ENCODE results near the gene TSPAN32. TPM values are rescaled to one million over a fixed set of nuclear protein-coding genes. Genes with fewer than 3 reads are reported as not detected.

TSPAN32 gene
- polyA plus RNA-seq, 1 donor (not counting 4 experiments of a cell fraction or from before 2014, with no cell fraction given) = not detected

DNA sequence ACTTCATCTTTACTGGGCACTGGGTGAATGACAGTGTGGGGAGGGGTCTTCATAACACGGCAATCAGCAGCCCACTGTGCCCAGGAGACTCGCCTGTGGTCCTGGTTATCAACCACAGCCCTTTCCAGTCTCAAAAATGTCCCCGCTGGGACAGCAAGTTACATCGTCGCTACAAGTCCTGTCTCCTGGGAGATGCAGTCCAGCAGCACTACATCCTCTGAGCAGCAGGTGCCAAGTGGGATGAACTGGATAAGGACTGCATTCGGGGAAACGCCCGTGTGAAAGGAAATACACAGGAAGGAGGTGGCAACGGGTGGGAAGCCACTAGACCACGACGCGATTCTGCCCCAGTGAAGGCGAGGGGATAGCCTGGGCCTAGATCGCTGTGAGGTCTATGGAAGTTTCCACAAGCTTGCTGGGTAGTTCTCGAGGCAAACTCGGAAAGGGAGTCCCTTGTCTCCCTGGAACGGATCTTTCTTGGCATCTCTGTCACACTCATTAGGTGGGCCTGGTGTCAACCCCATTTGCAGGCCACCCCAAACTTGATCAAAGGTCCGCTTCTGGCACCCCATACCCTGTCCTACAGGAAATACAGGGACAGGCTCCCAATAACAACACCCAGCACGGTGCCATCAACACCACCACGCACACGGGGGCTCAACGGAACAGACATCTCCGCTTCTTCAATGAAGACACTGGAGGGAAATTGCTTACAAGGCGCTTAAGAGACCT, 35.8 kb upstream of the TSPAN32 start:
- H3K9ac ChIP-seq (ENCODE audit: control insufficient read depth, extremely low read depth, insufficient read depth, low read length) = no peak overlapping the region
- H3K4me3 ChIP-seq (ENCODE audit: control insufficient read depth in 2 of 3, extremely low read depth in 1 of 3, insufficient read depth in 2 of 3, low read depth in 1 of 3, low read length in 3 of 3) = no peak overlapping the region
- no peak overlapping the region for H3K4me2 ChIP-seq (ENCODE audit: control insufficient read depth, extremely low read depth, insufficient read depth, low read depth, low read length)
- no peak overlapping the region for H3K27ac ChIP-seq (ENCODE audit: control insufficient read depth, insufficient read depth, low read length)
- H3K4me1 ChIP-seq (ENCODE audit: control insufficient read depth, extremely low read depth, insufficient read depth, low read length) = peaks cover 3% of the 10 kb centered on the region
- TF ChIP-seq, protein P1, sequence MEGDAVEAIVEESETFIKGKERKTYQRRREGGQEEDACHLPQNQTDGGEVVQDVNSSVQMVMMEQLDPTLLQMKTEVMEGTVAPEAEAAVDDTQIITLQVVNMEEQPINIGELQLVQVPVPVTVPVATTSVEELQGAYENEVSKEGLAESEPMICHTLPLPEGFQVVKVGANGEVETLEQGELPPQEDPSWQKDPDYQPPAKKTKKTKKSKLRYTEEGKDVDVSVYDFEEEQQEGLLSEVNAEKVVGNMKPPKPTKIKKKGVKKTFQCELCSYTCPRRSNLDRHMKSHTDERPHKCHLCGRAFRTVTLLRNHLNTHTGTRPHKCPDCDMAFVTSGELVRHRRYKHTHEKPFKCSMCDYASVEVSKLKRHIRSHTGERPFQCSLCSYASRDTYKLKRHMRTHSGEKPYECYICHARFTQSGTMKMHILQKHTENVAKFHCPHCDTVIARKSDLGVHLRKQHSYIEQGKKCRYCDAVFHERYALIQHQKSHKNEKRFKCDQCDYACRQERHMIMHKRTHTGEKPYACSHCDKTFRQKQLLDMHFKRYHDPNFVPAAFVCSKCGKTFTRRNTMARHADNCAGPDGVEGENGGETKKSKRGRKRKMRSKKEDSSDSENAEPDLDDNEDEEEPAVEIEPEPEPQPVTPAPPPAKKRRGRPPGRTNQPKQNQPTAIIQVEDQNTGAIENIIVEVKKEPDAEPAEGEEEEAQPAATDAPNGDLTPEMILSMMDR (optimal IDR thresholded peaks at IDR 0.05 in 1 of 3, IDR thresholded peaks at IDR 0.05 in 1 of 3, conservative IDR thresholded peaks at IDR 0.05 in 1 of 3; ENCODE audit: extremely low read depth in 1 of 3, insufficient read depth in 2 of 3, low read length in 3 of 3) = no peak
- no peak for TF ChIP-seq EZH2 (IDR thresholded peaks at IDR 0.05; ENCODE audit: low read length)
- H3K36me3 ChIP-seq (ENCODE audit: control insufficient read depth in 2 of 2, extremely low read depth in 1 of 2, insufficient read depth in 2 of 2, low read length in 2 of 2) = no peaks in the 10 kb centered on the region
- dilution Hi-C loops (cut with MboI; ENCODE audit: extremely low pct_ligation_motif_present, low sequenced_read_pairs) = no loop called here
- DNase-seq (ENCODE audit: low read depth, low spot score) (no peak), FAIRE-seq (no peak)
- no peaks in the 10 kb centered on the region for H3K79me2 ChIP-seq (ENCODE audit: control insufficient read depth, insufficient read depth, low read length)
- peaks cover 23% of the 10 kb centered on the region for H3K27me3 ChIP-seq (ENCODE audit: control insufficient read depth, extremely low read depth, insufficient read depth, low read length)
- no peaks in the 10 kb centered on the region for H4K20me1 ChIP-seq (ENCODE audit: control insufficient read depth, extremely low read depth, insufficient read depth, low read length)
- no peaks in the 10 kb centered on the region for H3K9me3 ChIP-seq (ENCODE audit: control insufficient read depth, low read depth, low read length)
- H2AFZ ChIP-seq (ENCODE audit: control insufficient read depth, low read length) = no peak overlapping the region
- H3K9me1 ChIP-seq (ENCODE audit: control insufficient read depth, extremely low read depth, insufficient read depth, low read length) = no peaks in the 10 kb centered on the region

DNA sequence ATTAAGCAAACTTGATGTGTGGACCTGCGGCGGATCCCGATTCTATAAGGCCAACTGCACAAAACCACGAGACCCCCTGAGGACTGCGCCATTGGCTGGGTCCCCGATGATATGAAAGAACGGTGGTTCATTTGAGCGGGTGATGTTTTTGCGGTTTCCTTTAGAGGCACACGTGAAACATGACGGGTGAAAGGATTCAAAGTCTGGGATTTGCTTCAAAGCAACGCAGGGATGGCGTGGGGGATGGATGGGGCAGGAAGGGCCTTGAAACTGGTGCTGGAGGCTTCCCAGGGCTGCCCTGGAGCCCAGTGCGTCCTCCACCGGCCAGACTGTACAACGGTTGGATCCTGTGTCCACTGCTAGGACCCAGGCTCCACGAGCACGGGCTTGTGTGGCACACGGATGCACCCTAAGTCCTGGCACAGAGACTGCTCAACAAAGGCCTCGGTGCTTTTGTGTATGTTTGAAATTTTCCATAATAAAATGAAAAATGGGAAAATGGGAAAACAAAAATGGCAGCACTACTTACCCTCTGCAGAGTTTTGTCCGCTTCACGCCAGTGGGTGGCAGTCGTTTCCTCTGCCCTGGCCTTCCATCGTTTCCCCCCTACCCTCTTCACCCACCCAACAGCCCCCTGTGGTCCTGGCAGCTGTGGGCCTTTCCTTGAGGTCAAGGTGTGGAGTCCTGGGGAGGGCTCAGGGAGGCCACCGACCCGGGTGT, 35.1 kb upstream of the TSPAN32 start:
- no peak for DNase-seq (ENCODE audit: low read depth, low spot score)
- Histone ChIP-seq H3K9me3 (ENCODE audit: control insufficient read depth, low read depth, low read length) (no peaks in the 10 kb centered on the region), H3K79me2 (ENCODE audit: control insufficient read depth, insufficient read depth, low read length) (no peaks in the 10 kb centered on the region), H3K9ac (ENCODE audit: control insufficient read depth, extremely low read depth, insufficient read depth, low read length) (no peak overlapping the region), H3K27me3 (ENCODE audit: control insufficient read depth, extremely low read depth, insufficient read depth, low read length) (peaks cover 26% of the 10 kb centered on the region), H3K9me1 (ENCODE audit: control insufficient read depth, extremely low read depth, insufficient read depth, low read length) (no peaks in the 10 kb centered on the region), H3K36me3 (ENCODE audit: control insufficient read depth in 2 of 2, extremely low read depth in 1 of 2, insufficient read depth in 2 of 2, low read length in 2 of 2) (no peaks in the 10 kb centered on the region), H3K4me3 (ENCODE audit: control insufficient read depth in 2 of 3, extremely low read depth in 1 of 3, insufficient read depth in 2 of 3, low read depth in 1 of 3, low read length in 3 of 3) (no peak overlapping the region), H2AFZ (ENCODE audit: control insufficient read depth, low read length) (no peak overlapping the region), H3K4me2 (ENCODE audit: control insufficient read depth, extremely low read depth, insufficient read depth, low read depth, low read length) (no peak overlapping the region), H3K27ac (ENCODE audit: control insufficient read depth, insufficient read depth, low read length) (no peak overlapping the region), H3K4me1 (ENCODE audit: control insufficient read depth, extremely low read depth, insufficient read depth, low read length) (peaks cover 3% of the 10 kb centered on the region), H4K20me1 (ENCODE audit: control insufficient read depth, extremely low read depth, insufficient read depth, low read length) (no peaks in the 10 kb centered on the region)
- dilution Hi-C loops (cut with MboI; ENCODE audit: extremely low pct_ligation_motif_present, low sequenced_read_pairs) = no loop called here
- FAIRE-seq = no peak
- TF ChIP-seq EZH2 (IDR thresholded peaks at IDR 0.05; ENCODE audit: low read length) = no peak
- TF ChIP-seq, protein P1 (optimal IDR thresholded peaks at IDR 0.05 in 1 of 3, IDR thresholded peaks at IDR 0.05 in 1 of 3, conservative IDR thresholded peaks at IDR 0.05 in 1 of 3; ENCODE audit: extremely low read depth in 1 of 3, insufficient read depth in 2 of 3, low read length in 3 of 3) = no peak

Data from keratinocyte (primary cell).